ENCODE results near the gene C1QTNF7. TPM values are rescaled to one million over a fixed set of nuclear protein-coding genes. Genes with fewer than 3 reads are reported as not detected.

C1QTNF7 gene
- total RNA-seq, 1 donor, result 0.18 TPM

- TF ChIP-seq CTCF (IDR thresholded peaks at IDR 0.05; ENCODE audit: insufficient read depth, low read length), result no peak
- DNase-seq (ENCODE audit: low read depth), result peak; percentile 57
- H3K4me3 ChIP-seq (ENCODE audit: low read depth, low read length), result no peak overlapping the region
These were observed 23.5 kb downstream of the C1QTNF7 start for GRCh38 chr4:15451181-15451865.

- DNase-seq (ENCODE audit: low read depth), result peak; percentile 96
- no peak for TF ChIP-seq CTCF (IDR thresholded peaks at IDR 0.05; ENCODE audit: insufficient read depth, low read length)
- H3K4me3 ChIP-seq (ENCODE audit: low read depth, low read length), result no peak overlapping the region
These were observed 24.3 kb downstream of the C1QTNF7 start for GRCh38 chr4:15451866-15452765.

- no peak overlapping the region for H3K4me3 ChIP-seq (ENCODE audit: low read depth, low read length)
- peak; percentile 89 for DNase-seq (ENCODE audit: low read depth)
- TF ChIP-seq CTCF (IDR thresholded peaks at IDR 0.05; ENCODE audit: insufficient read depth, low read length), result no peak
These were observed 27.5 kb downstream of the C1QTNF7 start for GRCh38 chr4:15455290-15455689.

GRCh38 chr4:15457406-15458201 lies 29.8 kb downstream of the C1QTNF7 start:
- H3K4me3 ChIP-seq (ENCODE audit: low read depth, low read length), result no peak overlapping the region
- DNase-seq (ENCODE audit: low read depth), result peak; percentile 88
- TF ChIP-seq CTCF (IDR thresholded peaks at IDR 0.05; ENCODE audit: insufficient read depth, low read length), result peak; percentile 67

- no peak for TF ChIP-seq CTCF (IDR thresholded peaks at IDR 0.05; ENCODE audit: insufficient read depth, low read length)
- H3K4me3 ChIP-seq (ENCODE audit: low read depth, low read length), result no peak overlapping the region
- DNase-seq (ENCODE audit: low read depth), result no peak
These were observed 30.8 kb downstream of the C1QTNF7 start for GRCh38 chr4:15458616-15459015.

- DNase-seq (ENCODE audit: low read depth), result no peak
- no peak for TF ChIP-seq CTCF (IDR thresholded peaks at IDR 0.05; ENCODE audit: insufficient read depth, low read length)
- no peak overlapping the region for H3K4me3 ChIP-seq (ENCODE audit: low read depth, low read length)
These were observed 31.9 kb downstream of the C1QTNF7 start for GRCh38 chr4:15459706-15460105.
